IMR-90 (cell line): ENCODE data around the gene HIPK1. TPM values are rescaled to one million over a fixed set of nuclear protein-coding genes. Genes with fewer than 3 reads are reported as not detected.

ENCODE experiments used
- ATAC-seq: fragments of 200-7000 bp; cut with Tn5 transposase; 2 replicates; pipeline ENCODE4 v1.9.1; 2020; ENCODE audit warnings: low read depth, mild to moderate bottlenecking, moderate library complexity
- BruUV-seq: library from RNA; stranded (reverse); fragments of 400-500 nt; replicated peaks from 2 replicates; lab custom pipeline; 2021; lab: Mats Ljungman, UMichigan
- CTCF ChIA-PET: fragments of 300-600 bp; formaldehyde crosslinking; extraction: SDS; loops from one replicate; lab custom pipeline; 2021; ENCODE audit warnings: antibody characterized with exemption; lab: Yijun Ruan, JAX
- POLR2A ChIA-PET: fragments of 300-600 bp; sonication (Branson Sonifier 250); formaldehyde crosslinking; loops from one replicate; lab custom pipeline; 2022; ENCODE audit warnings: antibody characterized with exemption; ENCODE audit not compliant: unreplicated experiment; lab: Charles Lee
- DNase-seq: peaks from one replicate; pipeline ENCODE4 v3.0.0; 2013
- H2AFZ ChIP-seq: replicated peaks from 2 replicates; pipeline ENCODE3; 2013; ENCODE audit warnings: low read length, mild to moderate bottlenecking; ENCODE audit not compliant: poor library complexity
- H2AK5ac ChIP-seq: 2 replicates; pipeline ENCODE4 v1.6.1; 2013; ENCODE audit warnings: low read depth, low read length, inconsistent platforms
- H2AK9ac ChIP-seq: replicated peaks from 2 replicates; pipeline ENCODE3; 2013; ENCODE audit warnings: mild to moderate bottlenecking, low read depth, low read length, moderate library complexity; ENCODE audit not compliant: poor library complexity
- H2BK120ac ChIP-seq: 2 replicates; pipeline ENCODE4 v1.6.1; 2013; ENCODE audit warnings: low read depth, low read length, inconsistent platforms
- H2BK15ac ChIP-seq: 3 replicates; pipeline ENCODE4 v1.6.1; 2013; ENCODE audit warnings: low read depth, low read length, inconsistent platforms
- H2BK20ac ChIP-seq: 2 replicates; pipeline ENCODE4 v1.6.1; 2013; ENCODE audit warnings: low read depth, mild to moderate bottlenecking, inconsistent platforms, low read length, moderate library complexity
- H2BK5ac ChIP-seq: 2 replicates; pipeline ENCODE4 v1.6.1; 2013; ENCODE audit warnings: mild to moderate bottlenecking, low read depth, low read length, inconsistent platforms; ENCODE audit not compliant: poor library complexity, severe bottlenecking
- H3K14ac ChIP-seq: replicated peaks from 2 replicates; pipeline ENCODE4 v1.6.1; 2013; ENCODE audit warnings: low read depth, low read length, inconsistent platforms
- H3K18ac ChIP-seq: 2 replicates; pipeline ENCODE4 v1.6.1; 2013; ENCODE audit warnings: low read depth, low read length, control low read depth
- H3K23ac ChIP-seq: 2 replicates; pipeline ENCODE4 v1.6.1; 2013; ENCODE audit warnings: low read depth, low read length, inconsistent platforms
- H3K27ac ChIP-seq: 2 replicates; pipeline ENCODE4 v1.5.1; 2013; ENCODE audit warnings: mild to moderate bottlenecking, control low read depth, low read length; ENCODE audit not compliant: insufficient read depth
- H3K27me3 ChIP-seq: 2 replicates; pipeline ENCODE4 v1.6.1; 2013; ENCODE audit warnings: low read length; ENCODE audit not compliant: control insufficient read depth, insufficient read depth
- H3K36me3 ChIP-seq: 2 replicates; pipeline ENCODE4 v1.6.1; 2013; ENCODE audit warnings: low read length, mixed read lengths; ENCODE audit not compliant: control insufficient read depth, insufficient read depth
- H3K4ac ChIP-seq: 2 replicates; pipeline ENCODE4 v1.6.1; 2013; ENCODE audit warnings: low read depth, low read length, inconsistent platforms
- H3K4me1 ChIP-seq: 2 replicates; pipeline ENCODE4 v1.6.1; 2013; ENCODE audit warnings: low read length, mixed read lengths; ENCODE audit not compliant: control insufficient read depth, insufficient read depth
- H3K4me2 ChIP-seq: 2 replicates; pipeline ENCODE4 v1.6.1; 2013; ENCODE audit warnings: low read depth, mild to moderate bottlenecking, control low read depth, low read length, moderate library complexity
- H3K4me3 ChIP-seq: 2 replicates; pipeline ENCODE4 v1.5.1; 2013; ENCODE audit warnings: low read depth, mild to moderate bottlenecking, control low read depth, low read length, moderate library complexity; ENCODE audit not compliant: insufficient read depth
- H3K56ac ChIP-seq: 2 replicates; pipeline ENCODE4 v1.6.1; 2013; ENCODE audit warnings: low read length, inconsistent platforms; ENCODE audit not compliant: insufficient read depth; ENCODE audit errors: extremely low read depth
- H3K79me1 ChIP-seq, 2 experiments: 2 replicates each; pipeline ENCODE4 v1.6.1; 2013; ENCODE audit warnings: low read length in 2 of 2, inconsistent platforms in 1 of 2, low read depth in 1 of 2
- H3K9ac ChIP-seq: 2 replicates; pipeline ENCODE4 v1.6.1; 2013; ENCODE audit warnings: low read depth, low read length, control low read depth
- H3K9me1 ChIP-seq: 2 replicates; pipeline ENCODE4 v1.6.1; 2013; ENCODE audit warnings: low read length, inconsistent platforms; ENCODE audit not compliant: insufficient read depth
- H3K9me3 ChIP-seq: 2 replicates; pipeline ENCODE4 v1.6.1; 2013; ENCODE audit warnings: low read length; ENCODE audit not compliant: control insufficient read depth, insufficient read depth
- H4K20me1 ChIP-seq: 2 replicates; pipeline ENCODE4 v1.6.1; 2013; ENCODE audit warnings: low read length, inconsistent platforms; ENCODE audit not compliant: insufficient read depth
- H4K5ac ChIP-seq: 2 replicates; pipeline ENCODE4 v1.6.1; 2013; ENCODE audit warnings: mild to moderate bottlenecking, low read depth, low read length, control low read depth
- H4K8ac ChIP-seq, 2 experiments: 2 replicates each; pipeline ENCODE4 v1.6.1; 2013; ENCODE audit warnings: low read depth in 2 of 2, low read length in 2 of 2, control low read depth in 1 of 2, inconsistent platforms in 1 of 2
- H4K91ac ChIP-seq: 2 replicates; pipeline ENCODE4 v1.6.1; 2013; ENCODE audit warnings: low read depth, low read length, inconsistent platforms; ENCODE audit not compliant: insufficient read depth
- BHLHE40 ChIP-seq: fragments of 150-350 bp; IDR thresholded peaks from 2 replicates; pipeline ENCODE4 v1.6.1; 2016; ENCODE audit warnings: mild to moderate bottlenecking, low read depth, low read length
- CEBPB ChIP-seq: IDR thresholded peaks from 2 replicates; pipeline ENCODE4 v1.6.1; 2012; ENCODE audit warnings: low read depth, low read length, improper control_type of control experiment
- ELK1 ChIP-seq: fragments of 150-350 bp; IDR thresholded peaks from 2 replicates; pipeline ENCODE4 v1.6.1; 2016; ENCODE audit warnings: low read depth, mild to moderate bottlenecking, low read length, moderate library complexity, borderline replicate concordance
- MAFK ChIP-seq: IDR thresholded peaks from 2 replicates; pipeline ENCODE4 v1.6.1; 2012; ENCODE audit warnings: low read depth, low read length, improper control_type of control experiment
- MAZ ChIP-seq: IDR thresholded peaks from 2 replicates; pipeline ENCODE4 v1.6.1; 2012; ENCODE audit warnings: low read depth, mild to moderate bottlenecking, low read length, improper control_type of control experiment, moderate library complexity, borderline replicate concordance
- MXI1 ChIP-seq: IDR thresholded peaks from 2 replicates; pipeline ENCODE4 v1.6.1; 2012; ENCODE audit warnings: low read depth, mild to moderate bottlenecking, low read length, moderate library complexity, borderline replicate concordance
- NFE2L2 ChIP-seq: fragments of 150-350 bp; IDR thresholded peaks from 2 replicates; pipeline ENCODE4 v1.6.1; 2016; ENCODE audit warnings: low read depth, mild to moderate bottlenecking, low read length
- RAD21 ChIP-seq: IDR thresholded peaks from 2 replicates; pipeline ENCODE4 v1.6.1; 2012; ENCODE audit warnings: low read length, improper control_type of control experiment
- RFX5 ChIP-seq: IDR thresholded peaks from 2 replicates; pipeline ENCODE4 v1.8.0; 2012; ENCODE audit warnings: low read depth, mild to moderate bottlenecking, low read length, moderate library complexity
- SMC3 ChIP-seq: fragments of 150-350 bp; IDR thresholded peaks from 2 replicates; pipeline ENCODE4 v1.6.1; 2016; ENCODE audit warnings: low read depth, mild to moderate bottlenecking, antibody characterized with exemption, low read length, moderate library complexity
- WGBS, 2 experiments: methylation state at CpG; one replicate each; pipeline versions ENCODE4 v1.1.5 to v1.1.7; 2013; ENCODE audit warnings: missing lambda C conversion rate in 2 of 2; ENCODE audit not compliant: insufficient read length in 1 of 2; ENCODE audit errors: extremely low coverage in 2 of 2; 5-methylcytosine and 5-hydroxymethylcytosine counted together
- dilution Hi-C: fragments of 300-500 bp; cut with HindIII; formaldehyde crosslinking; loops from one replicate; pipeline ENCODE4 v1.14.3; 2018; ENCODE audit warnings: low sequenced_read_pairs; ENCODE audit not compliant: unreplicated experiment
- in situ Hi-C: fragments of 300-500 bp; cut with MboI; formaldehyde crosslinking; loops from 3 replicates; pipeline ENCODE4 v1.14.3; 2019; ENCODE audit warnings: low sequenced_read_pairs, inconsistent platforms, mixed read lengths
- intact Hi-C: fragments of 100-400 bp; cut with micrococcal nuclease; formaldehyde crosslinking; loops from 2 replicates; pipeline ENCODE4 v1.10.0; 2022
- polyA plus RNA-seq, 3 experiments: library from polyadenylated mRNA; depleted of rRNA; stranded (reverse); fragments of >200 nt; gene quantifications; 2 replicates each; pipeline ENCODE4 v1.2.3, GENCODE V29; 2012; ENCODE audit warnings: low replicate concordance in 1 of 3
- total RNA-seq: library from RNA; depleted of rRNA; stranded (reverse); fragments of >200 nt; gene quantifications from 2 replicates; pipeline ENCODE4 v1.2.3, GENCODE V29; 2012

HIPK1 gene
- total and polyA plus RNA-seq, 2 of the 4 experiments (the other 2 are of a cell fraction): 15.3 to 33.9 TPM

GRCh38 chr1:113886417-113887401 is 42.4 kb upstream of the HIPK1 start:
- H3K9me1 ChIP-seq: no peaks in the 10 kb centered on the region; the same call in 1 of the 2 replicates
- H3K36me3 ChIP-seq: no peaks in the 10 kb centered on the region
- ATAC-seq (no peak), DNase-seq (no peak)
- H2AK9ac ChIP-seq: no peak overlapping the region
- no peak overlapping the region for H3K4ac ChIP-seq
- H3K4me2 ChIP-seq: no peak overlapping the region
- no peaks in the 10 kb centered on the region for H3K9me3 ChIP-seq
- CTCF ChIA-PET: no interaction called here
- no peak overlapping the region for H3K9ac ChIP-seq
- no peaks in the 10 kb centered on the region for H3K4me1 ChIP-seq
- no peak overlapping the region for H2BK20ac ChIP-seq
- H2BK5ac ChIP-seq: no peak overlapping the region
- H3K23ac ChIP-seq: no peak overlapping the region
- no peak overlapping the region for H3K56ac ChIP-seq
- H3K27ac ChIP-seq: no peak overlapping the region
- dilution Hi-C loops (no loop called here), intact Hi-C loops (no loop called here), in situ Hi-C loops (no loop called here)
- H3K27me3 ChIP-seq: no peaks in the 10 kb centered on the region
- no peak overlapping the region for H4K91ac ChIP-seq
- no peaks in the 10 kb centered on the region for H4K20me1 ChIP-seq
- no peak overlapping the region for H4K8ac ChIP-seq
- no peak overlapping the region for H3K18ac ChIP-seq
- H3K79me1 ChIP-seq: no peaks in the 10 kb centered on the region
- POLR2A ChIA-PET: interaction anchor here (0.6 kb wide), 2 partner anchors 9 to 42 kb away, joined by 3 to 5 read pairs; no protein-coding TSS in a partner anchor
- no peak overlapping the region for H3K14ac ChIP-seq
- no peak for TF ChIP-seq MAZ
- TF ChIP-seq MAFK: no peak
- TF ChIP-seq RAD21: no peak
- no peak for TF ChIP-seq CEBPB
- no peak for TF ChIP-seq BHLHE40
- TF ChIP-seq MXI1: no peak
- TF ChIP-seq RFX5: no peak
- TF ChIP-seq SMC3: no peak
- no peak for TF ChIP-seq NFE2L2
- no peak for TF ChIP-seq ELK1
- H2AFZ ChIP-seq: no peak overlapping the region
- no peak overlapping the region for H2BK120ac ChIP-seq
- H3K4me3 ChIP-seq: no peak overlapping the region
- H2AK5ac ChIP-seq: no peak overlapping the region
- 95% methylated on average over 7 of the region's 17 CpGs; no CpG with 5 or more reads in 1 of the 2 experiments for WGBS, 2 experiments
- H4K5ac ChIP-seq: no peak overlapping the region
- BruUV-seq: no TSS peak
- H2BK15ac ChIP-seq: no peak overlapping the region
